HG02943 (cell line): ENCODE results near the gene CCDC68.
"Not testable (repeated sequence)": the region's sequence is repeated elsewhere in the genome, so short reads cannot be mapped to it uniquely, and the experiment has no call there.

Source experiments
- ATAC-seq: cut with Tn5 transposase; IDR thresholded peaks from one replicate; pipeline ENCODE4 v1.9.1; 2021; ENCODE audit warnings: mild to moderate bottlenecking, low read depth, moderate library complexity; ENCODE audit not compliant: unreplicated experiment

Gene CCDC68

GRCh38 chr18:54878659-54879358 is 80.5 kb downstream of the CCDC68 start:
- ATAC-seq, result no peak

DNA sequence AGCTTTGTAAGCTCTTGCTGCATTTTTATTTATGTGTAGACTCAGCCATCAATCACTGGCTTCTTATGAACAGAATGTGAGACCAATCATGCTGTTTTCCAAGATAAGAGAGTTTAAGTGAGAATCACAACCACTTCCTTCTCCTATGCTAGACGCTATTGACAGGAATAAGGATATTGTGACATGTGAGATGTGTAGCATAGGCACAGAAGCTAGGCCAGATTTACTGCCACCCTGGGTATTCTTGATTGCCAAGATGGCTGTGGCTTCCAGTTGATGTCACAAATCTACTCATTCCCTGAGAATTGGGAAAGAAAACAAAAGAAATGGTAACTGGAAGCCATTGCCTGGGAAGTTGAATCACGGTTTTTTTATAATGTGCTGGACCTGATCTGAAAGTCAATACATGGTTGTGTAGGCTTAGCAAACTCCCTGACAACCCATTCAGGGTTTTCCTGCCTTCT is 81.1 kb downstream of the CCDC68 start:
- no peak for ATAC-seq

GRCh38 chr18:54877076-54877475 is 82.2 kb downstream of the CCDC68 start:
- ATAC-seq, result no peak

- no peak for ATAC-seq
Measured at GRCh38 chr18:54875063-54875462, 84.2 kb downstream of the CCDC68 start.

- ATAC-seq, result no peak
Measured at GRCh38 chr18:54873884-54874255, 85.4 kb downstream of the CCDC68 start.

DNA sequence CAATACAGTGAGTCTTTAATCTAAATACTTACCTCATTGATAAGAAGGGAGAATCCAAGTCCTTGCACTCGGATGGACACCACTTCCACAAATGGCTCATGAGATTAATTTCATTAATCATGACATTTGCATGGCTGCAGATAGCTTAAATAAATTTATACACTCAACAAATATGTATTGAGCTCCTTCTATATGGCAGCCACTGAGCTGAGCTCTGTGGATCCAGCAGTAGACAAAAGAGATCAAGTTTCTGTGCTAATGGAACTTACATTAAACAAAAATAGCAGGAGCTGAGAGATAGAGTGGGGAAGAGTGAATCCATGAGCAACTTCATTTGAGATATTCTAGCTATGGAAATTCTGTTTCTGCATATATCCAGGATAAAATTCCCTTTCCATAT is 86.6 kb downstream of the CCDC68 start:
- no peak for ATAC-seq

DNA sequence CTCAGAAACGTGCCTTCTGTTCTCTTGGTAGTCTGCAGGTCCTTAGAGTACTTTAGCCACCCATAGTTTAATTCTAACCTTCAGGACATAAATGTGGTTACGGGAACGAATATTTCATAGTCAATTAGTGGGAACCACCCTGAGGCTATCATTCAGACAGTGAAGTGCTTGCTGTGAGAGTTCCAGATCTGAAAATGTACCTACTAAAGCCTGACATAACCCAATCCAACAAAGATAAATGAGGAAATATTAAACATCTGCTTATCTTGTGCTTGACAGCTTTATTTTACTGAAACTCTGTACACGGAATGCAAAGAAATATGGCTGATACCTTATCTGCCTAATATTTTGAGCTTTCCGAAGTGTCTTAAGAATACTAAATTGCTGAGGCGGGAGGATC is 88.0 kb downstream of the CCDC68 start:
- ATAC-seq, result no peak

- ATAC-seq, result no peak
Measured at GRCh38 chr18:54867131-54867530, 92.1 kb downstream of the CCDC68 start.

DNA sequence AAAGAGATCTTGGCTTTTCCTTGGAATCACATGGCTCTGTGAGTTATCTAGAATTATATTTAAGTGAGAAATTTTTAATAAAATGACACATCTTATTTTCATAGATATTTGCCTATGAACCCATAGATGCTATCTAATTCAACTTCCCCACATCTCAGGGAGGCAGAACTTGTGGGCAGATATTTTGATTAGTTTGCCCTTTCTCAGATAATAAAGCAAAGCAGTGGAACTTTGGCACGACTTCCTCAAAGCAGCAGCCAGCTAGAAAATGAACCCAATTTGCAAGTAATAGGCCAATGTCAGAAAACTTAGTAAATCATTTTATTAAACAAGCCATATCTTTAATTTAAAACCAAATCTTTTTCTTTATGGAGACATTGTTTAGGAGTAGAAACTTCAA is 98.3 kb downstream of the CCDC68 start:
- ATAC-seq, result no peak

DNA sequence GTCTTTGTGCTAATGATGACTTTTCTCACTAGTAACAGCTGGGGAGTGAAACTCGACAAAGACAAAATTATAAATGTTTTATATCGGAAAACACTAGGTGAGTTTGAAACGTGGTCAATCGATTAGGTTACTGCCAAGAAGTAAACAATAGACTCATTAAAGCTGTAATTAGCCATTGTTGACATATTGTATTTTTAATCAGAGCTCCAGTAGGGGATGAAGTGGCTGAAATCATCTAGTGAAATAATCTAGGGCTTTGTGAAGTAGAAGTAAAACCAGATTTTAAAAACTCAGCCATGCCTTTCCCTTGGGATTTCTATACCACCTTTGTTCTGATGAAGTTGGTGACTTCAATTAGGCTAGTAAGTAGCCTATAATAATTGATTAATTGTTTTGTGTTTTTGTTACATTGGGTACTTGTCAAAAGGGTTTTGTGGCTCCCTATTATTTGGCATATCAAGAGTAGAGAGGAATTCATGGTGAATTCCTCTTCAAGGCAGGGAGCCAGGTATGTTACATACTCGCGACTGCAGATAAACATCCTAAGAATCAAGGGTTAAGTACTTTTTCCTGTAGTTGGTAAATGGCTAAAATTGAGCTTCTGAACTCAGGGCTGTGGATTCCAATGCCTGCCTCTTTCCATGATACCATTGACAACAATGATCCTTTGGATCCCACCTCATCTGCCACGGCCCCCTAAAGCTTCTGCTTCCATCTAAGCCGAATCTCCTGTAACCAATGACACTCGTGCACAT is 99.4 kb downstream of the CCDC68 start:
- ATAC-seq, result no peak

GRCh38 chr18:54857499-54857898 is 101.8 kb downstream of the CCDC68 start:
- ATAC-seq, result no peak

DNA sequence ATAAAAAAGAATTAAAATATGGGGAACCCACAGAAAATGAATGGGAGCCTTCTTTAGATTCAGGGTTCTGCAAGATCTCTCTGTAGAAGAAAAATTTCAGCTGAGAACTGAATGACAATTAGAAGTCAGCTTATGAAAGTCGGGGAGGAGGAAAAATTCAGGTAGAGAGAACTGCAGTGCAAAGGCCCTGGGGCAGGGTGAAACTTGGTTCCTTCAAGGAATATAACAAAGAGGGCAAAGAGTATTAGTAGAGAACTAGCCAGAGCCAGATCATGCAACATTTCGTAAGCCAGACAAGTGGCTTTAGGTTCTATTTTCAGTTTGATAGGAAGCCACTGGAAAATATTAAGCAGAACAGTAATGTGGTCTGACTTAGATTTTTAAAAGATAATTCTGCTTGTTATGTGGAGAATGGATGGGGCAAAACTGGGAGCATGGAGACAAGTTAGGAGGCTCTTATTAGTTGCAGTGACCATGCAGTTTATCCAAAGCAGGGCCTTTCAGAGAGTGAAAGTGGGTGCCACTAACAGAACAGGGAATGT is 103.1 kb downstream of the CCDC68 start:
- no peak for ATAC-seq

- ATAC-seq, result not testable (repeated sequence)
Measured at GRCh38 chr18:54855050-54855449, 104.2 kb downstream of the CCDC68 start.

DNA sequence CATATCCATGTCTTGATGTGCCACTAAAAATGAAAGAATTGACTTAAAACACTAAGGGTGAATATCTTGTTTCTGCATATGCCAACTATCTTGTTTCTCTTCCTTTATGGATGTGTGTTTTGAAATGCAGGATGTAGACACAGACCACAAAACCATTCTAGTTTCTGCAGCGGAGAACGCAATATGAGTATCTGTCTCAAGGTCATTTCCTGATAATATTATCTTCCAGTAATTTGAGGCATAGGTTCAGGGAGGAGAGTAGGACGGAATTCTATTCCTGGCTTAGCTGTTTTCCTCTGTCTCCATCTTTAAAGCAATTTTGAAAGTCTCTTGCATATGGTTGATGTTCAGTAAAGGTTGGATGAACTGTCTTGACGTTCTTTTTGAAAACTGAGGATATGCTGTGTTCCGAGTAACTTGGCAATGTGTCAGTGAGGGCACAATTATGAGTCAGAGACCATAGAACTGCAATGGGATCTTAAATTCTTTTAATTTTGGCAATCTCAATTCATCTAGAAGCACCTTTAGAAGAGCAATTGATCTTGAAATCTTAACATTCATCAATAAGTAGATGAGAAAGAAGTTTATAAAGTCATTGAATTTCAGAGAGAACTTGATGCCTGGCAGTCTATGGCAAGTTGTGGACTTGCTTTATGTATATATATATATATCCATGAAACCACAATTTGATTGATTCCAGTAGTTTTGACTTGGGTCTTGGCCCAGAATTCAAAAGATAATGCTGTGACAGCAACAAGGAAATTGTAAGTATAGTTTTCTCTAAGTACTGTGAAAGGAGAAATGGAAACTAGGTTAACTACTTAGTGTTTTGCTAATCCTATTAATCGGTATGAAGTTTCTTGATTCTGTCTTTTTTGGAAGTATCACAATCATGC is 106.2 kb downstream of the CCDC68 start:
- ATAC-seq, result no peak
